ENCODE measurements around the gene BACE1-AS.
A peak's percentile ranks its signal among the peaks of the same experiment; 100 is the strongest.
"Not testable (repeated sequence)": the region's sequence is repeated elsewhere in the genome, so short reads cannot be mapped to it uniquely, and the experiment has no call there.

Gene BACE1-AS

GRCh38 chr11:117327255-117327566 is 36.1 kb downstream of the BACE1-AS start:
- not testable (repeated sequence) for DNase-seq (ENCODE audit: low spot score)

- peak; percentile 95 for DNase-seq (ENCODE audit: low spot score)
These were observed 36.6 kb downstream of the BACE1-AS start, which contains the start of gene CEP164 for GRCh38 chr11:117327567-117328374. Gene CEP164, plus strand, starts transcription at chr11:117327854. Its CDS starts 10,733 bp downstream, at chr11:117338587.

GRCh38 chr11:117328375-117329010 is 37.3 kb downstream of the BACE1-AS start:
- peak; percentile 26 for DNase-seq (ENCODE audit: low spot score)

GRCh38 chr11:117332843-117333242 is 41.7 kb downstream of the BACE1-AS start:
- DNase-seq (ENCODE audit: low spot score): no peak

- no peak for DNase-seq (ENCODE audit: low spot score)
These were observed 42.8 kb downstream of the BACE1-AS start for GRCh38 chr11:117333917-117334316.

- no peak for DNase-seq (ENCODE audit: low spot score)
These were observed 43.8 kb downstream of the BACE1-AS start for GRCh38 chr11:117334896-117335295.

- DNase-seq (ENCODE audit: low spot score): no peak
These were observed 44.3 kb downstream of the BACE1-AS start for GRCh38 chr11:117335399-117335798.

- DNase-seq (ENCODE audit: low spot score): no peak
These were observed 45.9 kb downstream of the BACE1-AS start for GRCh38 chr11:117337076-117337475.
